ENCODE measurements around the gene MTX3. TPM values are rescaled to one million over a fixed set of nuclear protein-coding genes. Genes with fewer than 3 reads are reported as not detected.

Gene MTX3
- total and polyA plus RNA-seq, 10 of the 15 experiments (the other 5 are each of a cell fraction or from before 2014, with no cell fraction given) = 1.8 to 18.9 (median 9.3) TPM

DNA sequence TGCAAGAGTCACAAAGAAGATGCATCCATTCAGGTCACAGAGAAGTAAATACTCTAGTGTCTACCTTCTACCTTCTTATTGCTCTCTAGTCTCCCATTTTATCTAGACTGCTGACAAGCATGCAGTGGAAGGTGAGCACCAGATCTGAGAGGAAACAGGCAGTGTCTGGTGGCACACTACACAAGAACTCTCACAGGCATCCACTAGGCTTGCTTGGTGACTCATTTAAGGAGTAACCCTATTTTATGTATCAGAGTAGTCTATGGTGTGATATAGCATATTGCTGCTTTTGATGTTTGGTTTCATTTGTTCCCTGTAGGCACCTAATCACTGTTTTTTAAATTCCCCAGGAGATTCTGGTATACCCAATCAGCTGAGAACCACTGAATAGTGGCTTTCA, 42.5 kb upstream of the MTX3 start (continued):
- TF ChIP-seq, protein P1, sequence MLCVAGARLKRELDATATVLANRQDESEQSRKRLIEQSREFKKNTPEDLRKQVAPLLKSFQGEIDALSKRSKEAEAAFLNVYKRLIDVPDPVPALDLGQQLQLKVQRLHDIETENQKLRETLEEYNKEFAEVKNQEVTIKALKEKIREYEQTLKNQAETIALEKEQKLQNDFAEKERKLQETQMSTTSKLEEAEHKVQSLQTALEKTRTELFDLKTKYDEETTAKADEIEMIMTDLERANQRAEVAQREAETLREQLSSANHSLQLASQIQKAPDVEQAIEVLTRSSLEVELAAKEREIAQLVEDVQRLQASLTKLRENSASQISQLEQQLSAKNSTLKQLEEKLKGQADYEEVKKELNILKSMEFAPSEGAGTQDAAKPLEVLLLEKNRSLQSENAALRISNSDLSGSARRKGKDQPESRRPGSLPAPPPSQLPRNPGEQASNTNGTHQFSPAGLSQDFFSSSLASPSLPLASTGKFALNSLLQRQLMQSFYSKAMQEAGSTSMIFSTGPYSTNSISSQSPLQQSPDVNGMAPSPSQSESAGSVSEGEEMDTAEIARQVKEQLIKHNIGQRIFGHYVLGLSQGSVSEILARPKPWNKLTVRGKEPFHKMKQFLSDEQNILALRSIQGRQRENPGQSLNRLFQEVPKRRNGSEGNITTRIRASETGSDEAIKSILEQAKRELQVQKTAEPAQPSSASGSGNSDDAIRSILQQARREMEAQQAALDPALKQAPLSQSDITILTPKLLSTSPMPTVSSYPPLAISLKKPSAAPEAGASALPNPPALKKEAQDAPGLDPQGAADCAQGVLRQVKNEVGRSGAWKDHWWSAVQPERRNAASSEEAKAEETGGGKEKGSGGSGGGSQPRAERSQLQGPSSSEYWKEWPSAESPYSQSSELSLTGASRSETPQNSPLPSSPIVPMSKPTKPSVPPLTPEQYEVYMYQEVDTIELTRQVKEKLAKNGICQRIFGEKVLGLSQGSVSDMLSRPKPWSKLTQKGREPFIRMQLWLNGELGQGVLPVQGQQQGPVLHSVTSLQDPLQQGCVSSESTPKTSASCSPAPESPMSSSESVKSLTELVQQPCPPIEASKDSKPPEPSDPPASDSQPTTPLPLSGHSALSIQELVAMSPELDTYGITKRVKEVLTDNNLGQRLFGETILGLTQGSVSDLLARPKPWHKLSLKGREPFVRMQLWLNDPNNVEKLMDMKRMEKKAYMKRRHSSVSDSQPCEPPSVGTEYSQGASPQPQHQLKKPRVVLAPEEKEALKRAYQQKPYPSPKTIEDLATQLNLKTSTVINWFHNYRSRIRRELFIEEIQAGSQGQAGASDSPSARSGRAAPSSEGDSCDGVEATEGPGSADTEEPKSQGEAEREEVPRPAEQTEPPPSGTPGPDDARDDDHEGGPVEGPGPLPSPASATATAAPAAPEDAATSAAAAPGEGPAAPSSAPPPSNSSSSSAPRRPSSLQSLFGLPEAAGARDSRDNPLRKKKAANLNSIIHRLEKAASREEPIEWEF (IDR thresholded peaks at IDR 0.05; ENCODE audit: insufficient replicate concordance, low read depth, low read length) = no peak
- TF ChIP-seq, protein P2, sequence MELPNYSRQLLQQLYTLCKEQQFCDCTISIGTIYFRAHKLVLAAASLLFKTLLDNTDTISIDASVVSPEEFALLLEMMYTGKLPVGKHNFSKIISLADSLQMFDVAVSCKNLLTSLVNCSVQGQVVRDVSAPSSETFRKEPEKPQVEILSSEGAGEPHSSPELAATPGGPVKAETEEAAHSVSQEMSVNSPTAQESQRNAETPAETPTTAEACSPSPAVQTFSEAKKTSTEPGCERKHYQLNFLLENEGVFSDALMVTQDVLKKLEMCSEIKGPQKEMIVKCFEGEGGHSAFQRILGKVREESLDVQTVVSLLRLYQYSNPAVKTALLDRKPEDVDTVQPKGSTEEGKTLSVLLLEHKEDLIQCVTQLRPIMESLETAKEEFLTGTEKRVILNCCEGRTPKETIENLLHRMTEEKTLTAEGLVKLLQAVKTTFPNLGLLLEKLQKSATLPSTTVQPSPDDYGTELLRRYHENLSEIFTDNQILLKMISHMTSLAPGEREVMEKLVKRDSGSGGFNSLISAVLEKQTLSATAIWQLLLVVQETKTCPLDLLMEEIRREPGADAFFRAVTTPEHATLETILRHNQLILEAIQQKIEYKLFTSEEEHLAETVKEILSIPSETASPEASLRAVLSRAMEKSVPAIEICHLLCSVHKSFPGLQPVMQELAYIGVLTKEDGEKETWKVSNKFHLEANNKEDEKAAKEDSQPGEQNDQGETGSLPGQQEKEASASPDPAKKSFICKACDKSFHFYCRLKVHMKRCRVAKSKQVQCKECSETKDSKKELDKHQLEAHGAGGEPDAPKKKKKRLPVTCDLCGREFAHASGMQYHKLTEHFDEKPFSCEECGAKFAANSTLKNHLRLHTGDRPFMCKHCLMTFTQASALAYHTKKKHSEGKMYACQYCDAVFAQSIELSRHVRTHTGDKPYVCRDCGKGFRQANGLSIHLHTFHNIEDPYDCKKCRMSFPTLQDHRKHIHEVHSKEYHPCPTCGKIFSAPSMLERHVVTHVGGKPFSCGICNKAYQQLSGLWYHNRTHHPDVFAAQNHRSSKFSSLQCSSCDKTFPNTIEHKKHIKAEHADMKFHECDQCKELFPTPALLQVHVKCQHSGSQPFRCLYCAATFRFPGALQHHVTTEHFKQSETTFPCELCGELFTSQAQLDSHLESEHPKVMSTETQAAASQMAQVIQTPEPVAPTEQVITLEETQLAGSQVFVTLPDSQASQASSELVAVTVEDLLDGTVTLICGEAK (IDR thresholded peaks at IDR 0.05; ENCODE audit: borderline replicate concordance) = no peak
- TF ChIP-seq SUZ12 (IDR thresholded peaks at IDR 0.05; ENCODE audit: unreplicated experiment) (no peak), STAT3 (IDR thresholded peaks at IDR 0.05; ENCODE audit: low read depth, low read length) (no peak), ZNF274 (IDR thresholded peaks at IDR 0.05; ENCODE audit: insufficient read depth, insufficient read length) (no peak), POU2F2 (IDR thresholded peaks at IDR 0.05; ENCODE audit: borderline replicate concordance, low read depth, low read length) (no peak), RFX5 (IDR thresholded peaks at IDR 0.05; ENCODE audit: low read depth, low read length) (no peak), NFIC (IDR thresholded peaks at IDR 0.05; ENCODE audit: low read depth, low read length) (no peak)

Measured in GM12878 (cell line).